Hematopoietic multipotent progenitor cell treated with erythropoietin and hydrocortisone succinate and interleukin-3 and kit ligand, for 15 days (in vitro differentiated cells): ENCODE measurements around the gene STK10.

Experiments
- DNase-seq: peaks from one replicate; pipeline ENCODE4 v3.0.0-alpha.2; 2015; ENCODE audit warnings: low spot score

STK10 gene

GRCh38 chr5:172188893-172189692, 1.1 kb upstream of the STK10 start:
- DNase-seq = no peak

DNA sequence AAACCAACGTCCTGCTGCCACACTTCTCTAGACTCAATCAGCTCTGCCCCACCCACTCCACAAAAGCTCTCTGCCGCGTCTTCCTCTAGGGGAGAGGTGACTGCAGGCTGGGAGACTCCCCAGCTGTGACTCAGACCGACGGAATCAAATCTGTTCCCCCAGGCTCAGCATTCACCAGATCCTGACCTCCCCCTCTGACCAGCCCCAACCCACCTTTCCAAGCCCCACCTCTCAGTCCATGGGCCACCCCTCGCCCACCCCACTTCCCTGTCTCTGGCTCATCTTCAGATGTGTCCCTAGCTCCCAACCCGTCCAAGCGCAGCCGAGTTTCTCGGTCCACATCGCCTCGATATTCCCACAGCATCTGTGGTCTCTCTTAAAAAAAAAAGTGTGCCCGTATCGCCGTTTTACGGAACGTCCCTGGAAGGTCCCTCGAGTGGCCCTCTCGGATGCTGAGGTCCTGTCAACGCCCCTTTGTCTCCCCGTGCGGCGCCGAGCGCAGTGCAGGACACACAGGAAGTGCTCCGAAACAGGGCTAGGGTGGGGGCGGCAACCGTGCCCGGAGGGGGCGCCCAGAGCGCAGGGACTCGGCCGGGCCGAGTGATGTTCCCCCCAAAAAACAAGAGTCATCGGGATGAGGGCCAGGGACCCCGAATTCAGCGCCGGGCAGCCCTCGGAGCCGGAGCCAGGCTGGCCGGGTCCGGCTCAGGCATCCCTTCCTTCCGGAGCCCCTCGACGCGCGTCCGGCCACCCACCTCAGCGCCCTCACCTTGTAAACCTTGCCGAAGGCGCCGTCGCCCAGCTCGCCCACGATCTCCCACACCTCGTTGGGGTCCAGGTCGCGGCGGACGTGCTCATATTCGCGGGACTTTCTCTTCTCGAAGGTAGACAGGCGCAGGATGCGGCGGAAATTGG, 649 bp downstream of the STK10 start:
- peak; percentile 71 for DNase-seq

DNA sequence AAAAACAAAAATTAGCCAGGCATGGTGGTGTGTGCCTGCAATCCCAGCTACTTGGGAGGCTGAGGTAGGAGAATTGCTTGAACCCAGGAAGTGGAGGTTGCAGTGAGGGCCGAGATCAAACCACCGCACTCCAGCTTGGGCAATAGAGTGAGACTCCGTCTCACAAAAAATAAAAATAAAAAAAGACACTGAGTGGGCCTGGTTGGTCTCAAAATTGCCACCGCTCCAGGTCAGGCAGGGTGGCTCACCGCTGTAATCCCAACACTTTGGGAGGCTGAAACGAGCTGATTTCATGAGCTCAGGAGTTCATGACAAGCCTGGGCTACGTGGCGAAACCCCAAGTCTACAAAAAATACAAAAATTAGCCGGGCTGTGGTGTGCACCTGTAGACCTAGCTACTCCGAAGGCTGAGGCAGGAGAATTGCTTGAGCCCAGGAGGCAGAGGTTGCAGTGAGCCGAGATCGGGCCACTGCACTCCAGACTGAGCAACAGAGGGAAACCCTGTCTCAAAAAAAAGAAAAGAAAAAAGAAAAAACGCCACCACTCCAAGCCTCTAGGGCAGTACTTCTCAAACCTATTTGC, 1.8 kb downstream of the STK10 start:
- DNase-seq = no peak

DNA sequence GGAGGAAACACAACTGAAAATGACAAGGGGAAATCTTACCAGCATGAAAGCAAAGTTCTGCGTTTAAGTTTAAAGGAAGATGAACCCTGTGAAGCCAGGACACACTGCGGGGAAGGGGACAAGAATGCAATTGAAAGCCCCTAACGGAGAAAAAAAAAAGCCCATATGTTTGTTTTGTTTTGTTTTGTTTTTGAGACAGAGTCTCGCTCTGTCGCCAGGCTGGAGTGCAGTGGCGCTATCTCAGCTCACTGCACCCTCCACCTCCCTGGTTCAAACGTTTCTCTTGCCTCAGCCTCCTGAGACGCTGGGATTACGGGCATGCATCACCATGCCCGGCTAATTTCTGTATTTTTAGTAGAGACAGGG, 2.9 kb downstream of the STK10 start:
- DNase-seq = no peak

- no peak for DNase-seq
Measured at GRCh38 chr5:172183881-172184280, 4.1 kb downstream of the STK10 start.

DNA sequence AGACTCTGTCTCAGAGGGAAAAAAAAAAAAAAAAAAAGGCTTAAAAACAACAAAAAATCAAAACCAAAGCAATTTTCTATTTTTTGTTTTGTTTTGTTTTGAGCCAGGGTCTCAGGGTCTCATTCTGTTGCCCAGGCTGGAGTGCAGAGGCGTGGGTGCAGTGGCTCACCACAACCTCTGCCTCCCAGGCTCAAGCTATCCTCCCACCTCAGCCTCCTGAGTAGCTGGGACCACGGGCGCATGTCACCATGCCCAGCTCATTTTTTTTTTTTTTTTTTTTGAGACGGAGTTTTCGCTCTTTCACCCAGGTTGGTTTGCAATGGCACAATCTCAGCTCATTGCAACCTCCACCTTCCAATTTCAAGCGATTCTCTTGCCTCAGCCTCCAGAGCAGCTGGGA, 5.7 kb downstream of the STK10 start:
- DNase-seq = no peak

DNA sequence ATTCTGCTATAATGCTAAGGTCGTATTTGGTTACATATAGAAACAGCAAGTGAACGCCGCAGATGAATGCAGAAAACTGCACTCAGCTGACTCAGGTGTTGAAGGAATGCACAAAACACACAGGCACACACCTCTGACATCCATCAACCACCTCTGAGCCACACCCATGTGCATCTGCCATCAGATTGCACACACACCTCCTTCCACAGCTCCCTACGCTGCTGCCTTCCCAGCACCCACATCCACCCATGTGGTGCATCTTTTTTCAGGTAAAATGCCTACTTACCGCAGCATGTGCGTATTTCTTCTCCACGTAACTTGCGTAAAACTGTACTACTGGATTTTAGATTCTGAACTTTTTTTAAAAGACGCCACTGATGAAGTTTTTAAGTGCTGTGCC, 7.1 kb downstream of the STK10 start:
- DNase-seq = no peak

GRCh38 chr5:172178991-172179989, 8.7 kb downstream of the STK10 start:
- DNase-seq = no peak

GRCh38 chr5:172178301-172178987, 9.6 kb downstream of the STK10 start:
- DNase-seq = no peak

DNA sequence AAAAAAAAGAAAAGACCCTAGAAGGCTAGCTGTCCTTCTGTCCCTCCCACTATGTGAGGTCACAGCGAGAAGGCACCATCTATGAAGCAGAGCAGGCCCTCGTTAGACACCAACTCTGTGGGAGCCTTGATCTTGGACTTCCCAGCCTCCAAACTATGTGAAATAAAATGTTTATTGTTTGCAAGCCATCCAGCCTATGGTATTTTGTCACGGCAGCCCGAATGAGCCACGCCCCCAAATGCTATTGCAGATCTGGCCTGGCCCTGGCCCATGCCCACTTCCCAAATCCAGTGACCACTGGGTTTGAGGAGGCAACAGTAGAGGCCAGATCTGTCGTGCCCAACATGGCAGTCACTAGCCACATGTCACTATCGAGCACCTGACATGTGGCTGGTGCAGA, 10.8 kb downstream of the STK10 start:
- no peak for DNase-seq

DNA sequence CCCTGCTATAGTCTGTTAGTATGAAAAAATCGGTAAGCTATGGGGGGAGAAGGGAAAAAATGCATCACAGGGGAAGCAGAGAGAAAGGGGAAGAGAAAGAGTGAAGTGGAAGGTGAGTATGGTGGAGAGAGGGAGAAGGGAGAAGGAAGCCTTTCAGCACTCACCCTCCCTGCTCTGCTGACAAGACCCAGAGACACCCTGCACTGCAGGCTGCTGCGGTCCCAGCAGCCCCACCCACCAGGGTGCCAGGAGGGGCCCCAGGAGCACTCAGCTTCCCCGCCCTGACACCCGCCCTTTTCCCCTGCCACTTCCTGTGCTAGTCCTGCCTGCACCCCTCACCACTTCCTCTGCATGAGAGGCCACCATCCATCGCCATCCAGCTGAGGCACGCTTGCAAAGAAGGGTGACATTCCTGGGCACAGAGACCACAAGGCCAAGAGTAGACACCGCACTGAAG, 12.7 kb downstream of the STK10 start:
- peak; percentile 66 for DNase-seq

DNA sequence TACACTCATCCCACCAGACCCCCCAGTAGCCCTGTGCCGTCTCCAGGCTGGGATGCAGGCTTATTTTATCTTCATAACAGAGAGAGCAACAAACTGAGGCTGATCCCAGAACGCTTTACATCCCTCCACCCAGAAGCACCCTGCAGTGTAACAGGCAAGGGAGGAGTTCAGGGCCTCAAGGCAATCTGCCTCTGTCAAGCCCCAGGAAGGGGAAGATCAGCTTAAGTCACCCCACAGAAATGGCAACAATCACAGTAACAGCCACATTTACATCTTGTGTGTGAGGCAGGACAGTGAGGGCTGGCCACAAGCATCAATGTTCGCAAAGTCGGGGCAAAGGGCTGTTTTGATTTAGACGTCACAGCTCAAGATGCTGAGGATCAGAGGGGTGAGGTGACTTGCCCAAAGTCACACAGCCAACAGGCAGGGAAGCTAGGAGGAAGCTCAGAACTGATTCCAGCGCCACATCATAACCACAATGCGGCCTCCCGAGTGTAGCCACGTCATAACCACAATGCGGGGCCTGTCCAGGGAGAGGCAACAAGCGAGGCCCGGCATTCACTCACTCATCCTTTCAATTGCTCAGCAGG, 14.4 kb downstream of the STK10 start:
- DNase-seq = no peak

- DNase-seq = no peak
Measured at GRCh38 chr5:172172912-172173563, 15.0 kb downstream of the STK10 start.

DNA sequence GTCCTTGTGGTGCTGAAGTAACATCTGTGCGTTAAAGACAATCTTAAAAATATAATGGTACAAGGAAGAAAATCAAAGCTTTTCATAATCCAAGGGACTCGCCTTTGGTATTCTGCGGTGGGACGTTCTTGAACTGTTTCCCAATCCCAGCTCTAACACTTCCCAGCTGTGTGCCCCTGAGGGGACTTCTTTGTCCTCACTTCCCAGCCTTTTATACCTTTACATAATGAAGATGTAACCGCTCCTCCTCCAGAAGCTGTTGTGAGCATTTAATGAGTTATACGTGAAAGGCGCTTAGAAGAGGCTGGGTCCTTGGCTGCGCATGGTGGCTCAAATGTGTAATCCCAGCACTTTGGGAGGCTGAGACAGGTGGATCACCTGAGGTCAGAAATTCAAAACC, 16.9 kb downstream of the STK10 start:
- no peak for DNase-seq

DNA sequence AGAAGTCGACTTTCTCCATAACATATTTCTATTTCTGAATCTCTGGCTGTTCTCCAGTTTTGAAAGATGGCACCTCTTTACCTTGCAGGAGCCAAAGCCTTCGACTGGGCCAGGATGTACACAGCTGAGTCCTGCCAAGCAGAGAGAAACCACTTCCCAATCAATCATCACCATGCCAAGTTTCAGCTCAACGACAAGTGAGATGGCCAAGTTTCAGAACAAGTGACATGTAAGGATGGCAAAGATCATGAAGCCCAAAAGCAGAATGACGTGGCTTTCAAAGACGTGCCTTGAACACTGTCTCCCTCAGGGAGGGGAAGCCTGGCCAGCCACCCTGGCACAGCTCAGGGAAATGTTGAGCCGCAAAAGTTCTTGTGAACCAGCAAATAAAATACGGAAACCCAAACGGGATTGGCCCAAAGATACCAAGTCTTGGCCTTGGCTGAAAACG, 17.7 kb downstream of the STK10 start:
- DNase-seq = no peak

DNA sequence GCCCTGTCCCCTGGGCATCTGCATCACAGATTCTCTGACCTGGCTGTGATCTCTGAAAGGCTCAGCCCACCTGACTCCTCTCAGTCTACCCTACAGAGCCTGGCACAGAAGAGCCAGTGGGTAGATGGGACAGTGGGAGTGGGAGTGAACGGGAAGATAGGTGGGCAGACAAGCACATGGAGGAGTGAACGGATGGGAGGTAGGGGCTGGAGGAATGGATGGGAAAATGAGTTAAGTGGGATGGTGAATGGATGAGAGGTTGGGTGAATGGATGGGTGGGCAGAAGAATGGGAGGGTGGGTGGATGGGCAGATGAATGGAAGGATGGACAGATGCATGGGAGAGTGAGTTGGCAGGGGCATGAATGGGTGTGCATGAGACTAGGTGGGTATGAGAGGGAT, 18.8 kb downstream of the STK10 start:
- no peak for DNase-seq

DNA sequence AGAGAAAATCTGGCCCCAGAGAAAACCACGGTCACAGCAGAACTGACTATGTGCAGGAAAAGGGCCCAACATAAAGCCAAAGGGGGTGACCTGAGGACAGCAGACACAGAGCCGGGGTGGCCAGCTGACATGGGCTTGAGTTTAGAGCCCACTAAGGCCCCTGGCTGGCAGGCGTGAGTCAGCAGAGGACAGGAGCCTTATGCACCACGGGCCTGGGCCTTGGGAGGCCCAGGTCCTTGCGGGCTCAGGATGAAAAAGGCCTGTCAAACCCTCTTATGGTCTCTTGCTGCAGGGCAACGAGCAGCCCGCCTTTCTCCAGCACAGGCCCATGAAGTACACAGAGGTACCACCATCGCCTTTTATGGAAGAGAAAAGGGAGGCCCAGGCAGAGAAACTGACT, 19.7 kb downstream of the STK10 start:
- no peak for DNase-seq

DNA sequence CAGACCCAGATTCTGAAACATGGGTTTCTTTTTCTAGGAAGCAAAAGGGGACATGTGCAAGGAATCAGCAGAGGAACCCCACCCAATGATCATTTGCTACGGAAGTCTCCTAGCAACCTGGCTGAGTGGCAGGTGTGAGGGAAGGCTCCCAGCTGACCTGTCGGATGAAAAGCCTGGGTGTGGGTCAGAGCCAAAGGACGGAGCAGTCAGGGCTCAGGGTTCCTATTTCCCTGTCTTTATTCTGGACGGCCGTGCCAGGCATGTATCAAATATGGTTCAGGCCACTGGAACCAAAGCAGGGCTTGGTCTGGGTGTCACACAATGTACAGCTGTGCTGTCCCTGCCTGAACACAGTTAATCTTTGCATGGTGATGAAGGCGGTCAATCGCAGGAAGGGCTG, 20.1 kb downstream of the STK10 start:
- no peak for DNase-seq

DNA sequence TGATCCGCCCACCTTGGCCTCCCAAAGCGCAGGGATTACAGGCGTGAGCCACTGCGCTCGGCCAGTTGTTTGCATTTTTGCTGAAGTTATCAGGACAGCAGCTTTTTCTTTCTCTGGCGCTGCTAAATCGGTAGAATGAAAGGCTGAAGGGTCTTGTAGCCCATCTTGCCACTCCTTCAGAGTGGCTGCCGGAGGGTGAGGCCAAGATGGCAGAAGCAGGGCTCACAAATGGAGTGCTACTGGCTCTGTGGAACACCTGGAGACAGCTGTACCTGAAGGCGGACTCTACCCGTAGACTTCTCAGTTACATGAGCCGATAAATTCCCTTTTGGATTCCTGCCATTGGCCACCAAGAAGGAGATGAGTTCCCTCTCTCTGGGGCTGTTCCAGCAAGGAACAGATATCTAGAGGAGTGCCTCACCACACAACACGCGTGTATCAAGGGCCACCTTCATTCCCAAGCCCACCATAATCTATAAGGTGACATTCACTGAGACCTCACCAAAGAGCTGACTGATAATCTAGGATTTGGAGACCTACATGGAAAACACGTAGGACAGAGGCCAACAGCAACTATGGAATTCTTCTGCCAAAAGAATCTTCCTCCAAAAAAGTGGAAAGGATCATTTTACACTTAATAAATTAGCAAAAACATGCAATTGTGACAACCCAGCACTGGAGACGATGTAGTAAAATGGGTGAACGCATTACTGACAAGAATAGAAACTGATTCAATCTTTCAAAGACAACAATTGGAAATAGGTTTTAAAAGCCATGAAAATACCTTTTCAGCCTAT, 21.8 kb downstream of the STK10 start:
- DNase-seq = no peak
